IMR-90 (cell line): Measurements from ENCODE around the gene SH3TC1. TPM values are rescaled to one million over a fixed set of nuclear protein-coding genes. Genes with fewer than 3 reads are reported as not detected.

ENCODE experiments used
- ATAC-seq: fragments of 200-7000 bp; cut with Tn5 transposase; 2 replicates; pipeline ENCODE4 v1.9.1; 2020; ENCODE audit warnings: low read depth, mild to moderate bottlenecking, moderate library complexity
- BruUV-seq: library from RNA; stranded (reverse); fragments of 400-500 nt; replicated peaks from 2 replicates; lab custom pipeline; 2021; lab: Mats Ljungman, UMichigan
- CTCF ChIA-PET: fragments of 300-600 bp; formaldehyde crosslinking; extraction: SDS; loops from one replicate; lab custom pipeline; 2021; ENCODE audit warnings: antibody characterized with exemption; lab: Yijun Ruan, JAX
- POLR2A ChIA-PET: fragments of 300-600 bp; sonication (Branson Sonifier 250); formaldehyde crosslinking; loops from one replicate; lab custom pipeline; 2022; ENCODE audit warnings: antibody characterized with exemption; ENCODE audit not compliant: unreplicated experiment; lab: Charles Lee
- DNase-seq: peaks from one replicate; pipeline ENCODE4 v3.0.0; 2013
- H2AFZ ChIP-seq: replicated peaks from 2 replicates; pipeline ENCODE3; 2013; ENCODE audit warnings: low read length, mild to moderate bottlenecking; ENCODE audit not compliant: poor library complexity
- H2AK5ac ChIP-seq: 2 replicates; pipeline ENCODE4 v1.6.1; 2013; ENCODE audit warnings: low read depth, low read length, inconsistent platforms
- H2AK9ac ChIP-seq: replicated peaks from 2 replicates; pipeline ENCODE3; 2013; ENCODE audit warnings: mild to moderate bottlenecking, low read depth, low read length, moderate library complexity; ENCODE audit not compliant: poor library complexity
- H2BK120ac ChIP-seq: 2 replicates; pipeline ENCODE4 v1.6.1; 2013; ENCODE audit warnings: low read depth, low read length, inconsistent platforms
- H2BK15ac ChIP-seq: 3 replicates; pipeline ENCODE4 v1.6.1; 2013; ENCODE audit warnings: low read depth, low read length, inconsistent platforms
- H2BK20ac ChIP-seq: 2 replicates; pipeline ENCODE4 v1.6.1; 2013; ENCODE audit warnings: low read depth, mild to moderate bottlenecking, inconsistent platforms, low read length, moderate library complexity
- H2BK5ac ChIP-seq: 2 replicates; pipeline ENCODE4 v1.6.1; 2013; ENCODE audit warnings: mild to moderate bottlenecking, low read depth, low read length, inconsistent platforms; ENCODE audit not compliant: poor library complexity, severe bottlenecking
- H3K14ac ChIP-seq: replicated peaks from 2 replicates; pipeline ENCODE4 v1.6.1; 2013; ENCODE audit warnings: low read depth, low read length, inconsistent platforms
- H3K18ac ChIP-seq: 2 replicates; pipeline ENCODE4 v1.6.1; 2013; ENCODE audit warnings: low read depth, low read length, control low read depth
- H3K23ac ChIP-seq: 2 replicates; pipeline ENCODE4 v1.6.1; 2013; ENCODE audit warnings: low read depth, low read length, inconsistent platforms
- H3K27ac ChIP-seq: 2 replicates; pipeline ENCODE4 v1.5.1; 2013; ENCODE audit warnings: mild to moderate bottlenecking, control low read depth, low read length; ENCODE audit not compliant: insufficient read depth
- H3K27me3 ChIP-seq: 2 replicates; pipeline ENCODE4 v1.6.1; 2013; ENCODE audit warnings: low read length; ENCODE audit not compliant: control insufficient read depth, insufficient read depth
- H3K36me3 ChIP-seq: 2 replicates; pipeline ENCODE4 v1.6.1; 2013; ENCODE audit warnings: low read length, mixed read lengths; ENCODE audit not compliant: control insufficient read depth, insufficient read depth
- H3K4ac ChIP-seq: 2 replicates; pipeline ENCODE4 v1.6.1; 2013; ENCODE audit warnings: low read depth, low read length, inconsistent platforms
- H3K4me1 ChIP-seq: 2 replicates; pipeline ENCODE4 v1.6.1; 2013; ENCODE audit warnings: low read length, mixed read lengths; ENCODE audit not compliant: control insufficient read depth, insufficient read depth
- H3K4me2 ChIP-seq: 2 replicates; pipeline ENCODE4 v1.6.1; 2013; ENCODE audit warnings: low read depth, mild to moderate bottlenecking, control low read depth, low read length, moderate library complexity
- H3K4me3 ChIP-seq: 2 replicates; pipeline ENCODE4 v1.5.1; 2013; ENCODE audit warnings: low read depth, mild to moderate bottlenecking, control low read depth, low read length, moderate library complexity; ENCODE audit not compliant: insufficient read depth
- H3K56ac ChIP-seq: 2 replicates; pipeline ENCODE4 v1.6.1; 2013; ENCODE audit warnings: low read length, inconsistent platforms; ENCODE audit not compliant: insufficient read depth; ENCODE audit errors: extremely low read depth
- H3K79me1 ChIP-seq, 2 experiments: 2 replicates each; pipeline ENCODE4 v1.6.1; 2013; ENCODE audit warnings: low read length in 2 of 2, inconsistent platforms in 1 of 2, low read depth in 1 of 2
- H3K9ac ChIP-seq: 2 replicates; pipeline ENCODE4 v1.6.1; 2013; ENCODE audit warnings: low read depth, low read length, control low read depth
- H3K9me1 ChIP-seq: 2 replicates; pipeline ENCODE4 v1.6.1; 2013; ENCODE audit warnings: low read length, inconsistent platforms; ENCODE audit not compliant: insufficient read depth
- H3K9me3 ChIP-seq: 2 replicates; pipeline ENCODE4 v1.6.1; 2013; ENCODE audit warnings: low read length; ENCODE audit not compliant: control insufficient read depth, insufficient read depth
- H4K20me1 ChIP-seq: 2 replicates; pipeline ENCODE4 v1.6.1; 2013; ENCODE audit warnings: low read length, inconsistent platforms; ENCODE audit not compliant: insufficient read depth
- H4K5ac ChIP-seq: 2 replicates; pipeline ENCODE4 v1.6.1; 2013; ENCODE audit warnings: mild to moderate bottlenecking, low read depth, low read length, control low read depth
- H4K8ac ChIP-seq, 2 experiments: 2 replicates each; pipeline ENCODE4 v1.6.1; 2013; ENCODE audit warnings: low read depth in 2 of 2, low read length in 2 of 2, control low read depth in 1 of 2, inconsistent platforms in 1 of 2
- H4K91ac ChIP-seq: 2 replicates; pipeline ENCODE4 v1.6.1; 2013; ENCODE audit warnings: low read depth, low read length, inconsistent platforms; ENCODE audit not compliant: insufficient read depth
- FOS ChIP-seq: fragments of 150-350 bp; IDR thresholded peaks from 2 replicates; pipeline ENCODE4 v1.6.1; 2016; ENCODE audit warnings: low read depth, low read length
- USF2 ChIP-seq: fragments of 150-350 bp; IDR thresholded peaks from 2 replicates; pipeline ENCODE4 v1.6.1; 2017; ENCODE audit warnings: mild to moderate bottlenecking, antibody characterized with exemption, low read length, low read depth
- WGBS, 2 experiments: methylation state at CpG; one replicate each; pipeline versions ENCODE4 v1.1.5 to v1.1.7; 2013; ENCODE audit warnings: missing lambda C conversion rate in 2 of 2; ENCODE audit not compliant: insufficient read length in 1 of 2; ENCODE audit errors: extremely low coverage in 2 of 2; 5-methylcytosine and 5-hydroxymethylcytosine counted together
- dilution Hi-C: fragments of 300-500 bp; cut with HindIII; formaldehyde crosslinking; loops from one replicate; pipeline ENCODE4 v1.14.3; 2018; ENCODE audit warnings: low sequenced_read_pairs; ENCODE audit not compliant: unreplicated experiment
- in situ Hi-C: fragments of 300-500 bp; cut with MboI; formaldehyde crosslinking; loops from 3 replicates; pipeline ENCODE4 v1.14.3; 2019; ENCODE audit warnings: low sequenced_read_pairs, inconsistent platforms, mixed read lengths
- intact Hi-C: fragments of 100-400 bp; cut with micrococcal nuclease; formaldehyde crosslinking; loops from 2 replicates; pipeline ENCODE4 v1.10.0; 2022
- polyA plus RNA-seq, 3 experiments: library from polyadenylated mRNA; depleted of rRNA; stranded (reverse); fragments of >200 nt; gene quantifications; 2 replicates each; pipeline ENCODE4 v1.2.3, GENCODE V29; 2012; ENCODE audit warnings: low replicate concordance in 1 of 3
- total RNA-seq: library from RNA; depleted of rRNA; stranded (reverse); fragments of >200 nt; gene quantifications from 2 replicates; pipeline ENCODE4 v1.2.3, GENCODE V29; 2012

SH3TC1 gene
- total and polyA plus RNA-seq, 2 of the 4 experiments (the other 2 are of a cell fraction): 1.6 to 2.2 TPM

- ChIA-PET CTCF (no interaction called here), POLR2A (no interaction called here)
- Histone ChIP-seq H2BK120ac (peak overlapping the region; percentile 99), H3K56ac (peak overlapping the region; percentile 85), H3K4ac (peak overlapping the region; percentile 98), H3K9me1 (peaks cover 9% of the 10 kb centered on the region), H3K36me3 (no peaks in the 10 kb centered on the region), H2AK5ac (peak overlapping the region; percentile 94), H2BK5ac (peak overlapping the region; percentile 85), H3K18ac (peak overlapping the region; percentile 56), H3K4me1 (peaks cover 41% of the 10 kb centered on the region), H2BK15ac (peak overlapping the region; percentile 56; the same call in 2 of the 3 replicates), H4K5ac (peak overlapping the region; percentile 31), H4K8ac (peak overlapping the region; percentile 72 to 93), H2BK20ac (peak overlapping the region; percentile 74), H3K79me1 (peaks cover 4 to 34% of the 10 kb centered on the region in 2 experiments; a peak in 3 of 4 replicates), H4K91ac (peak overlapping the region; percentile 92), H3K23ac (peak overlapping the region; percentile 94), H3K9me3 (no peaks in the 10 kb centered on the region), H4K20me1 (peaks cover 7% of the 10 kb centered on the region), H3K14ac (peak overlapping the region; percentile 84), H2AFZ (peak overlapping the region; percentile 91), H3K27ac (peak overlapping the region; percentile 87), H3K4me2 (no peak overlapping the region; the same call in 1 of the 2 replicates), H3K9ac (peak overlapping the region; percentile 15; the same call in 1 of the 2 replicates), H3K4me3 (no peak overlapping the region), H3K27me3 (no peaks in the 10 kb centered on the region), H2AK9ac (peak overlapping the region; percentile 98)
- DNase-seq (peak; percentile 33), ATAC-seq (peak; percentile 8)
- WGBS, 2 experiments: 35% methylated on average over 4 of the region's 6 CpGs; no CpG with 5 or more reads in 1 of the 2 experiments
- dilution Hi-C loops: no loop called here
- intact Hi-C loops: loop anchor here (1.0 to 5.0 kb wide), 3 partner anchors 36 to 115 kb away; no protein-coding TSS in a partner anchor
- TF ChIP-seq FOS (no peak), USF2 (peak; percentile 70; the same call in 1 of the 2 replicates)
- BruUV-seq: no TSS peak
- in situ Hi-C loops: no loop called here
These were observed 78.9 kb downstream of the SH3TC1 start for GRCh38 chr4:8278009-8278395.
